Esophagus (tissue), 2 donors: ENCODE data around the gene HIF1A. TPM values are rescaled to one million over a fixed set of nuclear protein-coding genes. Genes with fewer than 3 reads are reported as not detected.
A peak's percentile ranks its signal among the peaks of the same experiment; 100 is the strongest.
"Not testable (repeated sequence)": the region's sequence is repeated elsewhere in the genome, so short reads cannot be mapped to it uniquely, and the experiment has no call there.

Experiments used
- H3K27ac ChIP-seq, 2 donors: one replicate each; pipeline ENCODE4 v1.5.1; 2013; ENCODE audit warnings: low read depth in 2 of 2, mild to moderate bottlenecking in 2 of 2, inconsistent platforms in 1 of 2, low read length in 1 of 2, moderate library complexity in 1 of 2
- H3K27me3 ChIP-seq, 2 donors: one replicate each; pipeline ENCODE4 v1.6.1; 2013; ENCODE audit warnings: low read length in 2 of 2, control low read depth in 1 of 2, mild to moderate bottlenecking in 1 of 2; ENCODE audit not compliant: insufficient read depth in 2 of 2, control insufficient read depth in 1 of 2
- H3K36me3 ChIP-seq, 2 donors: one replicate each; pipeline ENCODE4 v1.6.1; 2013; ENCODE audit warnings: low read length in 1 of 2; ENCODE audit not compliant: control insufficient read depth in 2 of 2, insufficient read depth in 2 of 2
- H3K4me1 ChIP-seq, 2 donors: one replicate each; pipeline ENCODE4 v1.6.1; 2013; ENCODE audit warnings: low read length in 1 of 2; ENCODE audit not compliant: control insufficient read depth in 2 of 2, insufficient read depth in 2 of 2
- H3K4me3 ChIP-seq, 2 donors: one replicate each; pipeline ENCODE4 v1.5.1; 2013; ENCODE audit warnings: low read length in 2 of 2, mild to moderate bottlenecking in 2 of 2, low read depth in 1 of 2, moderate library complexity in 1 of 2
- H3K9me3 ChIP-seq, 2 donors: one replicate each; pipeline ENCODE4 v1.6.1; 2013; ENCODE audit warnings: mild to moderate bottlenecking in 2 of 2, low read depth in 1 of 2, low read length in 1 of 2, moderate library complexity in 1 of 2; ENCODE audit not compliant: control insufficient read depth in 2 of 2, insufficient read depth in 1 of 2
- WGBS, 2 donors: extraction: QIAGEN DNeasy Blood & Tissue Kit; methylation state at CpG; one replicate each; pipeline ENCODE4 v1.1.7; 2013; 5-methylcytosine and 5-hydroxymethylcytosine counted together
- polyA plus RNA-seq, 2 donors: library from polyadenylated mRNA; stranded (reverse); fragments of 200-250 nt; gene quantifications; one replicate each; pipeline ENCODE4 v1.2.3, GENCODE V29; 2013
- donor health status: healthy with polysubstance abuse.
- donor health status: Bipolar disorder and iron deficiency.

Gene HIF1A
- polyA plus RNA-seq, 2 donors, result 23.4 to 47.5 TPM

DNA sequence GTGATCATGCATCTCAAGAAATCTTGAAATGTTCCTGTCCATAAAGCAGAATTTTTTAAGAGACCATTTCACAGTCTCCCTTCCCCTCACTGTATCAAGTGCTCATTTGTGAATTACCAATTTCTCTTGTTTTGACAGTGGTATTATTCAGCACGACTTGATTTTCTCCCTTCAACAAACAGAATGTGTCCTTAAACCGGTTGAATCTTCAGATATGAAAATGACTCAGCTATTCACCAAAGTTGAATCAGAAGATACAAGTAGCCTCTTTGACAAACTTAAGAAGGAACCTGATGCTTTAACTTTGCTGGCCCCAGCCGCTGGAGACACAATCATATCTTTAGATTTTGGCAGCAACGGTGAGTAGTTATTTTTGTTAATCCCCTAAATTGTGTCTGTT is 41.4 kb downstream of the HIF1A start:
- no peaks in the 10 kb centered on the region for H3K9me3 ChIP-seq
- WGBS, 2 donors, result 67 to 72% methylated on average over 4 of the region's 4 CpGs
- no peak overlapping the region for H3K27ac ChIP-seq
- H3K4me1 ChIP-seq, result no peaks in the 10 kb centered on the region
- H3K27me3 ChIP-seq, result no peaks in the 10 kb centered on the region
- no peak overlapping the region for H3K4me3 ChIP-seq
- H3K36me3 ChIP-seq, result peaks cover 6 to 10% of the 10 kb centered on the region in 2 donors

DNA sequence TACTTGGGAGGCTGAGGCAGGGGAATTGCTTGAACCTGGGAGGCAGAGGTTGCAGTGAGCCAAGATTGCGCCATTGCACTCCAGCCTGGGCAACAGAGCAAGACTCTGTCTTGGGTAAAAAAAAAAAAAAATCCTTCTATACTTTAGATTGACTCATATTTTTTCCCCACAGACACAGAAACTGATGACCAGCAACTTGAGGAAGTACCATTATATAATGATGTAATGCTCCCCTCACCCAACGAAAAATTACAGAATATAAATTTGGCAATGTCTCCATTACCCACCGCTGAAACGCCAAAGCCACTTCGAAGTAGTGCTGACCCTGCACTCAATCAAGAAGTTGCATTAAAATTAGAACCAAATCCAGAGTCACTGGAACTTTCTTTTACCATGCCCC is 42.6 kb downstream of the HIF1A start:
- no peaks in the 10 kb centered on the region for H3K9me3 ChIP-seq
- no peaks in the 10 kb centered on the region for H3K4me1 ChIP-seq
- peaks cover 6 to 12% of the 10 kb centered on the region in 2 donors for H3K36me3 ChIP-seq
- no peak overlapping the region for H3K27ac ChIP-seq
- WGBS, 2 donors, result 92 to 94% methylated on average over 5 of the region's 5 CpGs
- no peak overlapping the region for H3K4me3 ChIP-seq
- no peaks in the 10 kb centered on the region for H3K27me3 ChIP-seq

DNA sequence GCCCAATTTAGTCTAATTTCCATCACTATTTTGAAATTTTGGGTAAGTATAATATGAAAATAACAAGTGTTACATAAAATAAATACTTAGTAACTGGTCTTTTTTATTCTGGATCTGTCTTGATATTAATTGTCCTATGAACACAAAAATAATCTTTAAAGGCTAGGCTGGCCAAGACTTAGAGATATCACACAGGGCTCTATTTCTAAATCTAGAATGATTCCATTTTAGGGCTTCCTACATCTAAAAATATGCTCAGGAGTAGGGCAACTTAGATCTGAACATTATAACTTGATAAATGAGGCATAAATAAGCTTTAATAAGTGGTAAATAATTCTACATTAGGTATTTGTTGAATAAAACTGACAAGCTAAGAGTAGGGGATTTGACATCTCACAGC is 43.8 kb downstream of the HIF1A start:
- Histone ChIP-seq H3K9me3 (no peaks in the 10 kb centered on the region), H3K4me3 (no peak overlapping the region), H3K27ac (no peak overlapping the region), H3K4me1 (no peaks in the 10 kb centered on the region), H3K36me3 (peaks cover 6 to 14% of the 10 kb centered on the region in 2 donors), H3K27me3 (no peaks in the 10 kb centered on the region)

DNA sequence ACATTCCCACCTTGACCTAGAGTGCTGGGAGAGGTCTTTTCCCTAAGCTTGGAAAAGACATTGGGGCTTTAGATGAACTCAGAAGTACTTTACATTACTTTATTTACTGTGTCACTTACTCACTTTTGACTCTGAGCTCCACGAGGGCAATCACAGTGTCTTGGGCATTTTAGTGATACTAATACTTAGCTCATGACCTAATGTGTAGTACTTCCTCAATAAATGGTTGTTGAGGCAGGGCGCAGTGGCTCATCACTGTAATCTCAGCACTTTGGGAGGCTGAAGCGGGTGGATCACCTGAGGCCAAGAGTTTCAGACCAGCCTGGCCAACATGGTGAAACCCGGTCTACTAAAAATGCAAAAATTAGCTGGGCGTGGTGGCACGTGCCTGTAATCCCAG is 47.1 kb downstream of the HIF1A start:
- H3K27ac ChIP-seq, result no peak overlapping the region
- H3K4me3 ChIP-seq, result no peak overlapping the region
- no peaks in the 10 kb centered on the region for H3K4me1 ChIP-seq
- 93 to 94% methylated on average over 6 of the region's 6 CpGs for WGBS, 2 donors
- no peaks in the 10 kb centered on the region for H3K27me3 ChIP-seq
- H3K36me3 ChIP-seq, result peaks cover 6 to 17% of the 10 kb centered on the region in 2 donors
- no peaks in the 10 kb centered on the region for H3K9me3 ChIP-seq

DNA sequence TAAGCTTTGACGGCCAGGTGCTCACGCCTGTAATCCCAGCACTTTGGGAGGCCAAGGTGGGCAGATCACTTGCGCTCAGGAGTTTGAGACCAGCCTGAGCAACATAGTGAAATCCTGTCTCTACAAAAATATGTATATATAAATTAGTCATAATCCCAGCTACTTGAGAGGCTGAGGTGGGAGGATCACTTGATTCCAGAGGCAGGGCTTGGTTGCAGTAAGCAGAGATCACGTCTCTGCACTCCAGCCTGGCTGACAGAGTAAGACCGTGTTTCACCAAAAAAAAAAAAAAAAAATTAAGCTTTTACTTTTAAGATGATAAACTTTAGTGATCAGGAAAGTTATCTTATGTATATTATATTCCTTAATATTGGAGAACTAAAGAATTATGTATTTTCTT is 48.9 kb downstream of the HIF1A start:
- H3K36me3 ChIP-seq, result peaks cover 4 to 11% of the 10 kb centered on the region in 2 donors
- H3K9me3 ChIP-seq, result no peaks in the 10 kb centered on the region
- 96% methylated on average over 5 of the region's 5 CpGs for WGBS, 2 donors
- no peaks in the 10 kb centered on the region for H3K27me3 ChIP-seq
- no peak overlapping the region for H3K27ac ChIP-seq
- H3K4me3 ChIP-seq, result no peak overlapping the region
- H3K4me1 ChIP-seq, result no peaks in the 10 kb centered on the region

DNA sequence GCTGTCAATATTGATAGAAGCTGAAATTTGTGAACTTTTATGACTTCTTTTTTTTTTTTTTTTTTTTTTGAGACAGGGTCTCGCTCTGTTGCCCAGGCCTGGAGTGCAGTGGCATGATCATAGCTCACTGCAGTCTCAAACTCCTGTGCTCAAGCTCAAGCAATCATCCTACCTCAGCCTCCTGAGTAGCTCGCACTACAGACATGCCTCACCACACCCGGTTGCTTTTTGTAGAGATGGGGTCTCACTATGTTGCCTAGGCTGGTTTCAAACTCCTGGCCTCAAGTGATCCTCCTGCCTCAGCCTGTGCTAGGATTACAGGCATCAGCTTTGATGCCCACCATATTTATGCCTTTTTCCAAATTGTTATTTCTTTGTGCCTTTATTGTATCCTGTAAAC is 51.0 kb downstream of the HIF1A start:
- H3K36me3 ChIP-seq, H3K4me1 ChIP-seq, H3K27me3 ChIP-seq, H3K9me3 ChIP-seq, H3K27ac ChIP-seq, H3K4me3 ChIP-seq: not testable (repeated sequence)
- WGBS, 2 donors, result 88 to 89% methylated on average over 3 of the region's 3 CpGs

DNA sequence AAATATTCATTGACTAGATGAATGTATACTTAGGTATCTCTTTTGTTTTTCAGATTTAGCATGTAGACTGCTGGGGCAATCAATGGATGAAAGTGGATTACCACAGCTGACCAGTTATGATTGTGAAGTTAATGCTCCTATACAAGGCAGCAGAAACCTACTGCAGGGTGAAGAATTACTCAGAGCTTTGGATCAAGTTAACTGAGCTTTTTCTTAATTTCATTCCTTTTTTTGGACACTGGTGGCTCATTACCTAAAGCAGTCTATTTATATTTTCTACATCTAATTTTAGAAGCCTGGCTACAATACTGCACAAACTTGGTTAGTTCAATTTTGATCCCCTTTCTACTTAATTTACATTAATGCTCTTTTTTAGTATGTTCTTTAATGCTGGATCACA is 51.6 kb downstream of the HIF1A start:
- Histone ChIP-seq H3K27ac (no peak overlapping the region), H3K9me3 (no peaks in the 10 kb centered on the region), H3K4me3 (no peak overlapping the region), H3K4me1 (no peaks in the 10 kb centered on the region), H3K36me3 (peaks cover 0 to 8% of the 10 kb centered on the region in 2 donors), H3K27me3 (no peaks in the 10 kb centered on the region)

DNA sequence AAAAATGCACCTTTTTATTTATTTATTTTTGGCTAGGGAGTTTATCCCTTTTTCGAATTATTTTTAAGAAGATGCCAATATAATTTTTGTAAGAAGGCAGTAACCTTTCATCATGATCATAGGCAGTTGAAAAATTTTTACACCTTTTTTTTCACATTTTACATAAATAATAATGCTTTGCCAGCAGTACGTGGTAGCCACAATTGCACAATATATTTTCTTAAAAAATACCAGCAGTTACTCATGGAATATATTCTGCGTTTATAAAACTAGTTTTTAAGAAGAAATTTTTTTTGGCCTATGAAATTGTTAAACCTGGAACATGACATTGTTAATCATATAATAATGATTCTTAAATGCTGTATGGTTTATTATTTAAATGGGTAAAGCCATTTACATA is 52.0 kb downstream of the HIF1A start:
- Histone ChIP-seq H3K4me3 (no peak overlapping the region), H3K9me3 (no peaks in the 10 kb centered on the region), H3K36me3 (peaks cover 0 to 8% of the 10 kb centered on the region in 2 donors), H3K27ac (no peak overlapping the region), H3K27me3 (no peaks in the 10 kb centered on the region), H3K4me1 (no peaks in the 10 kb centered on the region)
- WGBS, 2 donors, result 89 to 92% methylated on average over 3 of the region's 3 CpGs

DNA sequence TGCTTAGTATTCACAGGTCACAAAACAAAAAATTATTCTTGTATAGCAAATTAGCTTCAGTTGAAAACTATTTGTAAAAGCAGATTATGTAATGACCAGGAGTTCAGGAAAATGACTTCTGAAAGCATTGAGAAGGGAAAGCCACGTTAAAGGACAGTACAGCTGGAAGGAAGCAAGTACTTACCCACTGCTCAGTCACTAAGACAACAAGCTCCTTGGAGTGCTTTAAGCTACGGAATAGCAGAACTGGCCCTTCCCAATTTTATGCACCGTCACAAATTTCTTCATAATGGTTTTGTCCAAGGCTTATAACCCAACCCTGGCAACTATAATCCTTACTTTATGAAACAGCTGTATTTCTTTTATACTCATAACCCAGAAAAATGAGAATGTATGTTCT is 54.0 kb downstream of the HIF1A start:
- Histone ChIP-seq H3K27me3 (no peaks in the 10 kb centered on the region), H3K9me3 (no peaks in the 10 kb centered on the region), H3K27ac (no peak overlapping the region), H3K4me3 (peak overlapping the region in 1 of 2 donors; percentile 8), H3K36me3 (peaks cover 0 to 4% of the 10 kb centered on the region in 2 donors), H3K4me1 (no peaks in the 10 kb centered on the region)
- WGBS, 2 donors, result 59 to 68% methylated on average over 3 of the region's 3 CpGs

DNA sequence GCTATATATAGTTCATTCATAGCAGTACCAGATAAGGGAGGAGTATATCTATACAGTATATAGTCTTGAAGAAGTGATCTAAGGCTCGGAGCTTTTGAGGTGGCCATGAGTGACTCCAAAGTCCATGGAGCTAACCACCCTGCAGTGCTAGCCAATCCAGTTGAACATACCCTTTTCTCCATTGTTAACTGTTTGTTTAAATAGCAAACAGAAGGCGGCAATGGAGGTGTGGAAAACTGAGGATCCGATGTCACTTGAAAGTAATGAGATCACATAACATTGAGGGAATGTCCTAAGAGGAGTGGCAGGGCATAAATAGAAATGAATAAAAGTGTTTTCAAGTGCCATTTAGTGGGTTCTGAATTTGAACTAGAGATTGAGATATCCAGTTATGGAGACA is 54.6 kb downstream of the HIF1A start:
- peaks cover 0 to 4% of the 10 kb centered on the region in 2 donors for H3K36me3 ChIP-seq
- H3K27me3 ChIP-seq, result no peaks in the 10 kb centered on the region
- WGBS, 2 donors, result 64 to 81% methylated on average over 3 of the region's 3 CpGs
- no peaks in the 10 kb centered on the region for H3K9me3 ChIP-seq
- peak overlapping the region; percentile 23 to 46 for H3K4me3 ChIP-seq
- no peaks in the 10 kb centered on the region for H3K4me1 ChIP-seq
- H3K27ac ChIP-seq, result peak overlapping the region in 1 of 2 donors; percentile 55
